HCT116 (cell line): ENCODE measurements around the gene PPP1R12B. TPM values are rescaled to one million over a fixed set of nuclear protein-coding genes. Genes with fewer than 3 reads are reported as not detected.

Source experiments
- ATAC-seq: fragments of 200-7000 bp; cut with Tn5 transposase; 2 replicates; pipeline ENCODE4 v1.9.1; 2020; ENCODE audit warnings: mild to moderate bottlenecking, moderate library complexity
- BruUV-seq: library from RNA; stranded (reverse); fragments of 400-500 nt; replicated peaks from 2 replicates; lab custom pipeline; 2021; lab: Mats Ljungman, UMichigan
- CTCF ChIA-PET: fragments of 300-600 bp; sonication (Branson Sonifier 250); formaldehyde crosslinking; loops from one replicate; lab custom pipeline; 2021; ENCODE audit warnings: antibody characterized with exemption; lab: Charles Lee
- POLR2A ChIA-PET: fragments of 300-600, 350-600 bp; sonication (Branson Sonifier 250); formaldehyde crosslinking; loops from one replicate; lab custom pipeline; 2021; ENCODE audit warnings: antibody characterized with exemption; lab: Charles Lee
- RAD21 ChIA-PET, 2 experiments: fragments of 300-600 bp; sonication (Branson Sonifier 250); formaldehyde crosslinking; loops; one replicate each; lab custom pipeline; 2023; ENCODE audit warnings: low total read pairs in 2 of 2; ENCODE audit not compliant: uncharacterized antibody in 2 of 2, unreplicated experiment in 2 of 2, low non-redundant PET in 1 of 2; lab: Charles Lee
- DNase-seq: peaks from one replicate; pipeline ENCODE4 v3.0.0-alpha.2; 2010; ENCODE audit warnings: low read depth, low spot score
- H2AFZ ChIP-seq: fragments of 200-600 bp; shearing (Covaris generic), sonication (generic); 2 replicates; pipeline ENCODE4 v1.6.1; 2017; ENCODE audit warnings: low read depth, mixed run types, mixed read lengths, antibody characterized with exemption, low read length; ENCODE audit not compliant: poor library complexity, severe bottlenecking
- H3K27ac ChIP-seq: 2 replicates; pipeline ENCODE4 v1.5.1; 2012; ENCODE audit warnings: low read depth, low read length
- H3K27me3 ChIP-seq: fragments of 200-600 bp; sonication (generic); 2 replicates; pipeline ENCODE4 v1.6.1; 2016; ENCODE audit warnings: mixed run types, low read length, mixed read lengths; ENCODE audit not compliant: insufficient read depth
- H3K36me3 ChIP-seq, 2 experiments: fragments of 200-500 bp in 1 of 2; fragments of 200-600 bp in 1 of 2; sonication (Bioruptor generic) in 1 of 2; sonication (generic) in 1 of 2; 2 replicates each; pipeline versions ENCODE4 v1.5.1 to v1.6.1; 2014 to 2016; ENCODE audit warnings: low read length in 2 of 2, inconsistent platforms in 1 of 2, mixed read lengths in 1 of 2, mixed run types in 1 of 2; ENCODE audit not compliant: insufficient read depth in 2 of 2, control insufficient read depth in 1 of 2
- H3K4me1 ChIP-seq, 2 experiments: fragments of 200-600 bp in 1 of 2; sonication (generic) in 1 of 2; 2 replicates each; pipeline versions ENCODE4 v1.5.1 to v1.6.1; 2012 to 2017; ENCODE audit warnings: low read length in 2 of 2, inconsistent platforms in 1 of 2, mild to moderate bottlenecking in 1 of 2, mixed read lengths in 1 of 2, mixed run types in 1 of 2, moderate library complexity in 1 of 2; ENCODE audit not compliant: insufficient read depth in 2 of 2, control insufficient read depth in 1 of 2
- H3K4me2 ChIP-seq: fragments of 200-600 bp; sonication (generic); 2 replicates; pipeline ENCODE4 v1.6.1; 2017; ENCODE audit warnings: mixed run types, low read length, mixed read lengths
- H3K4me3 ChIP-seq, 2 experiments: fragments of 200-600 bp in 1 of 2; sonication (generic) in 1 of 2; replicated peaks in 1 of 2; 2 replicates each; pipeline ENCODE4 v1.5.1; 2011 to 2016; ENCODE audit warnings: low read length in 2 of 2, control low read depth in 1 of 2, low read depth in 1 of 2, mild to moderate bottlenecking in 1 of 2, mixed read lengths in 1 of 2, mixed run types in 1 of 2
- H3K79me2 ChIP-seq: fragments of 200-600 bp; sonication (generic); 2 replicates; pipeline ENCODE4 v1.6.1; 2017; ENCODE audit warnings: mild to moderate bottlenecking, mixed run types, low read length, moderate library complexity, mixed read lengths; ENCODE audit not compliant: insufficient read depth
- H3K9ac ChIP-seq: fragments of 200-600 bp; sonication (generic); 2 replicates; pipeline ENCODE4 v1.6.1; 2016; ENCODE audit warnings: low read length, mixed read lengths
- H3K9me2 ChIP-seq: fragments of 200-600 bp; sonication (generic), shearing (Covaris generic); 2 replicates; pipeline ENCODE4 v1.6.1; 2017; ENCODE audit warnings: mixed run types, mild to moderate bottlenecking, moderate library complexity; ENCODE audit not compliant: insufficient read depth
- H3K9me3 ChIP-seq, 2 experiments: fragments of 200-500 bp in 1 of 2; fragments of 200-600 bp in 1 of 2; sonication (Bioruptor generic) in 1 of 2; sonication (generic) in 1 of 2; 2 replicates each; pipeline ENCODE4 v1.6.1; 2014 to 2017; ENCODE audit warnings: low read length in 2 of 2, mixed read lengths in 2 of 2, inconsistent platforms in 1 of 2, low read depth in 1 of 2, mild to moderate bottlenecking in 1 of 2, mixed run types in 1 of 2, moderate library complexity in 1 of 2; ENCODE audit not compliant: control insufficient read depth in 1 of 2, insufficient read depth in 1 of 2
- H4K20me1 ChIP-seq: fragments of 200-600 bp; sonication (generic), shearing (Covaris generic); 2 replicates; pipeline ENCODE4 v1.6.1; 2017; ENCODE audit warnings: mixed run types, mild to moderate bottlenecking, moderate library complexity; ENCODE audit not compliant: insufficient read depth
- CEBPB ChIP-seq: IDR thresholded peaks from 2 replicates; pipeline ENCODE4 v1.6.1; 2012; ENCODE audit warnings: low read depth
- EGR1 ChIP-seq: IDR thresholded peaks from 2 replicates; pipeline ENCODE4 v1.6.1; 2012; ENCODE audit warnings: low read depth
- ELF1 ChIP-seq: IDR thresholded peaks from 2 replicates; pipeline ENCODE4 v1.6.1; 2012; ENCODE audit warnings: low read depth, borderline replicate concordance
- EZH2phosphoT487 ChIP-seq: fragments of 200-600 bp; IDR thresholded peaks from 2 replicates; pipeline ENCODE4 v1.6.1; 2018; ENCODE audit warnings: antibody characterized with exemption, borderline replicate concordance
- JUND ChIP-seq: IDR thresholded peaks from 2 replicates; pipeline ENCODE4 v1.6.1; 2012
- POLR2A ChIP-seq: IDR thresholded peaks from 2 replicates; pipeline ENCODE4 v1.7.0; 2011; ENCODE audit warnings: borderline replicate concordance; ENCODE audit not compliant: insufficient read depth, insufficient read length; ENCODE audit errors: extremely low read depth
- POLR2AphosphoS5 ChIP-seq: IDR thresholded peaks from 2 replicates; pipeline ENCODE4 v1.6.1; 2011; ENCODE audit warnings: mild to moderate bottlenecking, low read depth, low read length, moderate library complexity
- REST ChIP-seq: IDR thresholded peaks from 2 replicates; pipeline ENCODE4 v1.6.1; 2012; ENCODE audit warnings: low read depth
- SP1 ChIP-seq: IDR thresholded peaks from 2 replicates; pipeline ENCODE4 v1.6.1; 2012; ENCODE audit warnings: low read depth
- SRF ChIP-seq: IDR thresholded peaks from 2 replicates; pipeline ENCODE4 v1.6.1; 2012; ENCODE audit warnings: low read depth
- intact Hi-C: fragments of 100-400 bp; cut with micrococcal nuclease; formaldehyde crosslinking; loops from 2 replicates; pipeline ENCODE4 v1.10.0; 2022
- total RNA-seq: library from RNA; stranded (reverse); gene quantifications from one replicate; pipeline ENCODE4 v1.2.1, GENCODE V29; 2021; ENCODE audit not compliant: unreplicated experiment
- TF ChIP-seq, protein P1 (sequence below), 3 experiments: fragments of 200-600 bp in 1 of 3; sonication (generic) in 1 of 3; IDR thresholded peaks in 2 of 3; conservative IDR thresholded peaks in 1 of 3; 2 replicates each; pipeline ENCODE4 v1.5.1; 2012 to 2017; ENCODE audit warnings: low read depth in 2 of 3, low read length in 2 of 3, antibody characterized with exemption in 1 of 3, borderline replicate concordance in 1 of 3, control low read depth in 1 of 3, mild to moderate bottlenecking in 1 of 3, mixed read lengths in 1 of 3, mixed run types in 1 of 3, moderate library complexity in 1 of 3; ENCODE audit not compliant: insufficient read depth in 1 of 3
- TF ChIP-seq, protein P2 (sequence below): IDR thresholded peaks from 2 replicates; pipeline ENCODE4 v1.6.1; 2012

The PPP1R12B gene
- total RNA-seq, 1 experiment from 2014 or later = 14.3 TPM

DNA sequence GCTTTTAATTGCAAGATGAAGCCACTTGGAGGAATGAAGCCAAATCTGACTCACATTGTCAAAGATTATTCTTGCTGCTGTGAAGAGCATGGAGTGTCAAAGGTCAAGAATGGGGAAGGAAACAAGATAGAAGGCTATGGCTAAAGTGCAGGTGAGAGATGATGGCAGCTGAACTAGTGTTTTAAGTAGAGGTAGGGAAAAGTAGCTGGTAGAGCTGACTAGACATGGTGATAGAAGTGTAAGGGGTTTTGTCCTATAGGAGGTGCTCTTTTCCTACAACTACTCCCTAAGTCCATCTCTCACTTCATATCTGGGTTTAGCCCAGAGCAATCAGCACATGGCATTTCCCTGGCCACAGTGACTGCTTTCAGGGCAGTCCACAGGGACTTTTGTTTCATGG is 18.6 kb upstream of the PPP1R12B start:
- no peak overlapping the region for H2AFZ ChIP-seq
- ChIA-PET POLR2A (no interaction called here), CTCF (interaction anchor here (1.7 kb wide), 1 partner anchor 137 kb away, joined by 5 read pairs; no protein-coding TSS in a partner anchor), RAD21 (no interaction called here)
- no peaks in the 10 kb centered on the region for H4K20me1 ChIP-seq
- TF ChIP-seq POLR2AphosphoS5 (no peak), SRF (no peak)
- TF ChIP-seq, protein P1, sequence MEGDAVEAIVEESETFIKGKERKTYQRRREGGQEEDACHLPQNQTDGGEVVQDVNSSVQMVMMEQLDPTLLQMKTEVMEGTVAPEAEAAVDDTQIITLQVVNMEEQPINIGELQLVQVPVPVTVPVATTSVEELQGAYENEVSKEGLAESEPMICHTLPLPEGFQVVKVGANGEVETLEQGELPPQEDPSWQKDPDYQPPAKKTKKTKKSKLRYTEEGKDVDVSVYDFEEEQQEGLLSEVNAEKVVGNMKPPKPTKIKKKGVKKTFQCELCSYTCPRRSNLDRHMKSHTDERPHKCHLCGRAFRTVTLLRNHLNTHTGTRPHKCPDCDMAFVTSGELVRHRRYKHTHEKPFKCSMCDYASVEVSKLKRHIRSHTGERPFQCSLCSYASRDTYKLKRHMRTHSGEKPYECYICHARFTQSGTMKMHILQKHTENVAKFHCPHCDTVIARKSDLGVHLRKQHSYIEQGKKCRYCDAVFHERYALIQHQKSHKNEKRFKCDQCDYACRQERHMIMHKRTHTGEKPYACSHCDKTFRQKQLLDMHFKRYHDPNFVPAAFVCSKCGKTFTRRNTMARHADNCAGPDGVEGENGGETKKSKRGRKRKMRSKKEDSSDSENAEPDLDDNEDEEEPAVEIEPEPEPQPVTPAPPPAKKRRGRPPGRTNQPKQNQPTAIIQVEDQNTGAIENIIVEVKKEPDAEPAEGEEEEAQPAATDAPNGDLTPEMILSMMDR (IDR thresholded peaks at IDR 0.05 in 2 of 3, conservative IDR thresholded peaks at IDR 0.05 in 1 of 3; ENCODE audit: borderline replicate concordance in 1 of 3, insufficient read depth in 1 of 3, low read depth in 2 of 3, low read length in 2 of 3) = peak in 2 of 3 experiments; percentile 8 to 38; a peak in 3 of 6 replicates
- H3K4me3 ChIP-seq = no peak overlapping the region
- intact Hi-C loops = no loop called here
- no peaks in the 10 kb centered on the region for H3K27me3 ChIP-seq
- H3K9me2 ChIP-seq = no peaks in the 10 kb centered on the region
- peaks cover 10% of the 10 kb centered on the region; the same call in 1 of the 2 replicates for H3K79me2 ChIP-seq
- no TSS peak for BruUV-seq
- peaks cover 39 to 48% of the 10 kb centered on the region in 2 experiments for H3K36me3 ChIP-seq
- H3K4me2 ChIP-seq = no peak overlapping the region
- DNase-seq (no peak), ATAC-seq (peak; percentile 69)
- no peak overlapping the region for H3K27ac ChIP-seq
- no peaks in the 10 kb centered on the region for H3K4me1 ChIP-seq
- H3K9ac ChIP-seq = no peak overlapping the region
- no peaks in the 10 kb centered on the region for H3K9me3 ChIP-seq

GRCh38 chr1:202333861-202334260 is 14.6 kb upstream of the PPP1R12B start:
- Histone ChIP-seq H3K4me1 (no peaks in the 10 kb centered on the region), H3K4me2 (no peak overlapping the region), H2AFZ (no peak overlapping the region), H3K27ac (no peak overlapping the region), H3K36me3 (peaks cover 50 to 61% of the 10 kb centered on the region in 2 experiments), H4K20me1 (0 out of 2 replicates have a peak, but pooled peaks cover 3% of the 10 kb centered on the region), H3K9ac (no peak overlapping the region), H3K79me2 (peaks cover 45% of the 10 kb centered on the region), H3K4me3 (no peak overlapping the region), H3K9me3 (no peaks in the 10 kb centered on the region), H3K27me3 (no peaks in the 10 kb centered on the region), H3K9me2 (no peaks in the 10 kb centered on the region)
- ChIA-PET RAD21 (no interaction called here), POLR2A (no interaction called here), CTCF (interaction anchor here (1.2 kb wide), 1 partner anchor 144 kb away, joined by 3 read pairs; no protein-coding TSS in a partner anchor)
- no peak for ATAC-seq
- DNase-seq = no peak
- intact Hi-C loops = no loop called here
- BruUV-seq = no TSS peak
- TF ChIP-seq, protein P2, sequence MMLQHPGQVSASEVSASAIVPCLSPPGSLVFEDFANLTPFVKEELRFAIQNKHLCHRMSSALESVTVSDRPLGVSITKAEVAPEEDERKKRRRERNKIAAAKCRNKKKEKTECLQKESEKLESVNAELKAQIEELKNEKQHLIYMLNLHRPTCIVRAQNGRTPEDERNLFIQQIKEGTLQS = no peak
- TF ChIP-seq EGR1 = no peak
- no peak for TF ChIP-seq SP1
- TF ChIP-seq ELF1 = no peak
- TF ChIP-seq CEBPB = no peak
- TF ChIP-seq REST = no peak
- no peak for TF ChIP-seq POLR2A
- no peak for TF ChIP-seq EZH2phosphoT487
- TF ChIP-seq, protein P1 (IDR thresholded peaks at IDR 0.05 in 2 of 3, conservative IDR thresholded peaks at IDR 0.05 in 1 of 3; ENCODE audit: borderline replicate concordance in 1 of 3, insufficient read depth in 1 of 3, low read depth in 2 of 3, low read length in 2 of 3) = no peak
- TF ChIP-seq JUND = no peak
